Neural progenitor cell (in vitro differentiated cells): ENCODE data around the gene MAGED1.

ENCODE experiments used
- CTCF ChIP-seq: fragments of 200-600 bp; sonication (generic); IDR thresholded peaks from 2 replicates; pipeline ENCODE4 v1.5.1; 2017; ENCODE audit warnings: antibody characterized with exemption, mild to moderate bottlenecking
- EZH2 ChIP-seq: fragments of 200-600 bp; sonication (generic); IDR thresholded peaks from 2 replicates; pipeline ENCODE4 v1.6.1; 2017; ENCODE audit warnings: antibody characterized with exemption, mild to moderate bottlenecking, moderate library complexity
- EZH2phosphoT487 ChIP-seq: fragments of 200-600 bp; sonication (generic); IDR thresholded peaks from 2 replicates; pipeline ENCODE4 v1.6.1; 2017; ENCODE audit warnings: antibody characterized with exemption

DNA sequence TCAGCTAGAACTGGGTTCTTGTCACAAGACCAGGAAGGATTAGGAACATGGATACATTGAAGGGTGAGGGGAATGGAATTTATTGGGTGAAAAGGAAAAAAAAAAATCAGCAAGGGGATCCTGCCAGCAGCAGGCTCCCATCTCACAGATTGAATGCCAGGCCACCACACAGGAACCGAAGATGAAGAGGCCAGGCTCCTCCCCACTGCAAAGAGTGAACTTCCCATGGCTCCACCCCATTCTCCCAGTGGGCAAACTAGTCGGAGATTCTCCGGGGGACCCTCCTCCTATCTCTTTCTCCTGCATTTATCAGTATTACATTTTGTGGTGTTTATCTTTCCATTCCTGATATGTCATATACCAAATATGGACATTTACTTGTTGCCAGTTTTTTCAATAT lies 46.0 kb upstream of the MAGED1 start:
- TF ChIP-seq EZH2 (no peak), CTCF (no peak), EZH2phosphoT487 (no peak)
